Measurements from ENCODE around the gene C11orf42.

C11orf42 gene

GRCh38 chr11:6205366-6205765, at the start of gene C11orf42:
Gene C11orf42 (plus strand): TSS chr11:6205557. CDS start chr11:6205616, 59 bp downstream.
- no peak for DNase-seq

GRCh38 chr11:6156628-6157359, 48.6 kb upstream of the C11orf42 start:
- DNase-seq = no peak

GRCh38 chr11:6170226-6170625, 35.1 kb upstream of the C11orf42 start, which contains the start of gene OR52B2:
Gene OR52B2 (minus strand): TSS chr11:6170326. CDS start chr11:6170326, 0 bp downstream.
- no peak for DNase-seq

GRCh38 chr11:6175440-6175839, 29.9 kb upstream of the C11orf42 start:
- DNase-seq = no peak

GRCh38 chr11:6191742-6192141, 13.6 kb upstream of the C11orf42 start:
- no peak for DNase-seq

- DNase-seq = no peak
Measured at GRCh38 chr11:6194065-6194581, 11.2 kb upstream of the C11orf42 start.

- DNase-seq = peak in 1 of 2 experiments; percentile 0
Measured at GRCh38 chr11:6196396-6196795, 9.0 kb upstream of the C11orf42 start.

GRCh38 chr11:6197466-6198200, 7.7 kb upstream of the C11orf42 start:
- DNase-seq = no peak

GRCh38 chr11:6199174-6199810, 6.1 kb upstream of the C11orf42 start, which contains the start of gene OR52W1:
Gene OR52W1 (plus strand): TSS chr11:6199224. CDS start chr11:6199224, 0 bp downstream.
- DNase-seq = no peak

GRCh38 chr11:6200975-6201374, 4.4 kb upstream of the C11orf42 start:
- DNase-seq = no peak

GRCh38 chr11:6201481-6201880, 3.9 kb upstream of the C11orf42 start:
- no peak for DNase-seq

- no peak for DNase-seq
Measured at GRCh38 chr11:6202041-6202440, 3.3 kb upstream of the C11orf42 start.

- no peak for DNase-seq
Measured at GRCh38 chr11:6203327-6203726, 2.0 kb upstream of the C11orf42 start.

GRCh38 chr11:6204706-6205105, 651 bp upstream of the C11orf42 start:
- no peak for DNase-seq

GRCh38 chr11:6206456-6207180, 1.3 kb downstream of the C11orf42 start:
- no peak for DNase-seq

GRCh38 chr11:6209801-6210200, 4.4 kb downstream of the C11orf42 start:
- no peak for DNase-seq

- DNase-seq = no peak
Measured at GRCh38 chr11:6210274-6210955, 5.1 kb downstream of the C11orf42 start.

GRCh38 chr11:6214530-6214929, 9.2 kb downstream of the C11orf42 start:
- DNase-seq = no peak

- no peak for DNase-seq
Measured at GRCh38 chr11:6216501-6216900, 11.1 kb downstream of the C11orf42 start.

- no peak for DNase-seq
Measured at GRCh38 chr11:6217722-6218121, 12.4 kb downstream of the C11orf42 start.

- no peak for DNase-seq
Measured at GRCh38 chr11:6219359-6219758, 14.0 kb downstream of the C11orf42 start.

- DNase-seq = no peak
Measured at GRCh38 chr11:6223854-6224253, 18.5 kb downstream of the C11orf42 start.
